Measurements from ENCODE around the gene ALDH1A1. TPM values are rescaled to one million over a fixed set of nuclear protein-coding genes. Genes with fewer than 3 reads are reported as not detected.

ALDH1A1 gene
- total RNA-seq, 4 donors from 2014 or later: 2.9 to 56.6 (median 27.5) TPM

DNA sequence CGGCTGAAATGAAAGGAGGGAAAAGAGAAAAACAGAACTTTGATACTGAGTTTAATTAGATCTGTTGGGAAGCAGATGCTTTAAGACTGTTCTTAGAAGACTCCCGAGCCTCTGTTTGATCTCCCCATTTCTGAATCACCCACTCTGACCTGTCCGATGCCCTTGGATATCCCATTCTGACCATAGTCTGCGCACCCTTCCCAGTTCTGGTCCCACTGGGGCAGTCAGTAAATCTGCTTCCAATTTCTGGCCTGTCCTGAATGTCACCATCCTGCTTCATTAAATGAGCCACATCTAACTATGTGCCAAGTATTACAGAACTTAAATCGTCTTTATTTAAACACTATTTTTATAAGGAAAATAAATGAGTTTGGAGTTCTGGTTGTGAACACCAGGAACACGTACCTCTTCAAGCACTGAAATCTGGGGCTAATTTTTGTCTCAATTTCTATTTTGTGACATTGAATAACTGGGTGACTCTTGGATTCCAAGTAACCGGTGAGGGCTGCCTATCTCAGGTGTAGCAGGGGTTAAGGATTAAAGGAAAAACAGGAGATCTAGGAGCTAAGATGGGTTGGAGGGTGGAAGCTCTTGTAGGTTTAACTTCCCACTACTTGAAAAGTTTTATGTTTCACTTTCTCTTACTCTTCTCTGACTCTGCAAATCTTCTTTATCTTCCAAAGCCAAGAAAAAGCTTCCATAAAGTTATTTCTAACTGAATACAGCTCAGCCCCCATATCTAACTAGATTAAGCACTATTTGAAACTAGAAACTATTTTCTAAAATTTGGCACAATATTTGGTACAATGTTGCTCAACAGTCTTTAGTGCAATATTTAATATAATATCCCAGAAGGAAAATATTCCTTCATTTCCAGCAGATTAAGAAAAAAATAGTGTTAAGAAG is 40.1 kb downstream of the ALDH1A1 start:
- intact Hi-C loops (cut with DNase I): no loop called here
- Histone ChIP-seq H3K4me3 (no peak overlapping the region), H3K9me3 (no peaks in the 10 kb centered on the region), H3K4me1 (no peaks in the 10 kb centered on the region), H3K27ac (peak overlapping the region in 3 of 4 donors; percentile 6 to 18 (median 15)), H3K36me3 (peaks cover 0 to 12% (median 0%) of the 10 kb centered on the region in 3 donors), H3K27me3 (no peaks in the 10 kb centered on the region)
- WGBS, 2 donors: 84 to 90% methylated on average over 7 of the region's 7 CpGs
- DNase-seq: no peak
- TF ChIP-seq POLR2A (IDR thresholded peaks at IDR 0.05): no peak
- TF ChIP-seq, protein P1, sequence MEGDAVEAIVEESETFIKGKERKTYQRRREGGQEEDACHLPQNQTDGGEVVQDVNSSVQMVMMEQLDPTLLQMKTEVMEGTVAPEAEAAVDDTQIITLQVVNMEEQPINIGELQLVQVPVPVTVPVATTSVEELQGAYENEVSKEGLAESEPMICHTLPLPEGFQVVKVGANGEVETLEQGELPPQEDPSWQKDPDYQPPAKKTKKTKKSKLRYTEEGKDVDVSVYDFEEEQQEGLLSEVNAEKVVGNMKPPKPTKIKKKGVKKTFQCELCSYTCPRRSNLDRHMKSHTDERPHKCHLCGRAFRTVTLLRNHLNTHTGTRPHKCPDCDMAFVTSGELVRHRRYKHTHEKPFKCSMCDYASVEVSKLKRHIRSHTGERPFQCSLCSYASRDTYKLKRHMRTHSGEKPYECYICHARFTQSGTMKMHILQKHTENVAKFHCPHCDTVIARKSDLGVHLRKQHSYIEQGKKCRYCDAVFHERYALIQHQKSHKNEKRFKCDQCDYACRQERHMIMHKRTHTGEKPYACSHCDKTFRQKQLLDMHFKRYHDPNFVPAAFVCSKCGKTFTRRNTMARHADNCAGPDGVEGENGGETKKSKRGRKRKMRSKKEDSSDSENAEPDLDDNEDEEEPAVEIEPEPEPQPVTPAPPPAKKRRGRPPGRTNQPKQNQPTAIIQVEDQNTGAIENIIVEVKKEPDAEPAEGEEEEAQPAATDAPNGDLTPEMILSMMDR (IDR thresholded peaks at IDR 0.05): no peak

DNA sequence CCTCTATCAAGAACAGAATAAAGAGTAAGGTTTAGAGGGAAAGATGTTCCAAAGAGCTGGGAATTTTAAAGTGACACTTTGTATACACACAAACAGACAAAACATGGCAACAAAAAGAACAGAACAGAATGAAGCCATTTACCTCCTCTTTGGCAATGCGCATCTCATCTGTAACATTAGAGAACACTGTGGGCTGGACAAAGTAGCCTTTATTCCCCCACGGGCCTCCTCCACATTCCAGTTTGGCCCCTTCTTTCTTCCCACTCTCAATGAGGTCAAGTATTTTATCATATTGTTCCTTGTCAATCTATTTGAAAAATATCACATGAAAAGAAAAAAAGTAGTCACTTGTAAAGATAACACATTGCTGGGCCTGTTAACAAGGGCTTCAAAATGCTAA is 41.0 kb downstream of the ALDH1A1 start:
- no peaks in the 10 kb centered on the region for H3K4me1 ChIP-seq
- no peaks in the 10 kb centered on the region for H3K9me3 ChIP-seq
- peaks cover 0 to 12% (median 0%) of the 10 kb centered on the region in 3 donors for H3K36me3 ChIP-seq
- TF ChIP-seq, protein P1 (IDR thresholded peaks at IDR 0.05): no peak
- TF ChIP-seq POLR2A (IDR thresholded peaks at IDR 0.05): no peak
- no peak for DNase-seq
- 71 to 88% methylated on average over 2 of the region's 2 CpGs for WGBS, 2 donors
- intact Hi-C loops (cut with DNase I): no loop called here
- no peak overlapping the region for H3K4me3 ChIP-seq
- H3K27me3 ChIP-seq: no peaks in the 10 kb centered on the region
- H3K27ac ChIP-seq: no peak overlapping the region

DNA sequence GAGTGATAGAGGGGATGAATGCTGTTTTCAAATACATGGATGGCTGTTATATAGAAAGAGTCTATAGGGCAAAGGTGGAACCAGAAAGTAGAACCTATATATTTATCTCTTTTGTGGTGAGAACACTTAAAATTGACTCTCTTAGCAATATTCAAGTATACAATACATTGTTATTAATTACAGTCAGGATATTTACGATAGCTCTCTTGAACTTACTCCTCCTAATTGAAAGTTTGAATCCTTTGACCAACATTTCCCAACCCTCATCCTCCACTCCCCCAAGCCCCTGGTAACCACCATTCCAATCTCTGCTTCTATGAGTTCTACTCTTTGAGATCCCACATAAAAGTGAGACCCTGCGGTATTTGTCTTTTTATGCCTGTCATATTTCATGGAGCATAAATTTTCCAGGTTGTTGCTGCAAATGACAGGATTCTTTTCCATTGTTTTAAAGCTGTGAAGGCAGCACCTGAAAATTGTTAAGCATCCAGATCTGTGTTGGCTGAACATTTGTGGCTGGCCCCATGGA is 41.5 kb downstream of the ALDH1A1 start:
- DNase-seq: no peak
- H3K9me3 ChIP-seq: no peaks in the 10 kb centered on the region
- TF ChIP-seq, protein P1 (IDR thresholded peaks at IDR 0.05): no peak
- no peak for TF ChIP-seq POLR2A (IDR thresholded peaks at IDR 0.05)
- 93 to 98% methylated on average over 2 of the region's 2 CpGs for WGBS, 2 donors
- intact Hi-C loops (cut with DNase I): no loop called here
- H3K4me3 ChIP-seq: no peak overlapping the region
- H3K27me3 ChIP-seq: no peaks in the 10 kb centered on the region
- H3K36me3 ChIP-seq: peaks cover 0 to 7% (median 0%) of the 10 kb centered on the region in 3 donors
- no peaks in the 10 kb centered on the region for H3K4me1 ChIP-seq
- H3K27ac ChIP-seq: no peak overlapping the region

DNA sequence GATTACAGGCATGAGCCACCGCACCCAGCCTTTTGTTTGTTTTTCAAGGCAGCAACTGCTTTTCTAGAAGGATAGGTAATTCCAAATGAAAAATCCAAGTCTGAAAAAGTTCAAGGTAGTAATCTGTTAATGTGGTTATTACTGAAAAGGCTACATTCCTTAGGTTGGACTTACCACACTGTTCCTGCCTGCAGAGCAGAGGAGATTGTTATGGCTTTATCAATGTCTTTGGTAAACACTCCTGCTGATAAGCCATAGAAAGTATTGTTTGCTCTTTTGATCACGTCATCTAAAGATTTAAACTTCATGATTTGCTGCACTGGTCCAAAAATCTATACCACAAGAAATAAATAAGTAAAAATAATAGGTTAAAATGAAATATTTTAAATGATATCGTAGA is 43.4 kb downstream of the ALDH1A1 start:
- H3K27ac ChIP-seq: no peak overlapping the region

More for the DNA sequence above, 43.4 kb downstream of the ALDH1A1 start:
- no peaks in the 10 kb centered on the region for H3K9me3 ChIP-seq
- no peak for DNase-seq
- H3K27me3 ChIP-seq: no peaks in the 10 kb centered on the region
- H3K4me1 ChIP-seq: no peaks in the 10 kb centered on the region
- intact Hi-C loops (cut with DNase I): no loop called here
- TF ChIP-seq POLR2A (IDR thresholded peaks at IDR 0.05): no peak
- TF ChIP-seq, protein P1 (IDR thresholded peaks at IDR 0.05): no peak
- 89 to 91% methylated on average over 3 of the region's 3 CpGs for WGBS, 2 donors
- no peaks in the 10 kb centered on the region for H3K36me3 ChIP-seq
- H3K4me3 ChIP-seq: no peak overlapping the region

All from esophagus squamous epithelium (tissue), 5 donors.